ENCODE data around the gene NT5C2.

The NT5C2 gene

DNA sequence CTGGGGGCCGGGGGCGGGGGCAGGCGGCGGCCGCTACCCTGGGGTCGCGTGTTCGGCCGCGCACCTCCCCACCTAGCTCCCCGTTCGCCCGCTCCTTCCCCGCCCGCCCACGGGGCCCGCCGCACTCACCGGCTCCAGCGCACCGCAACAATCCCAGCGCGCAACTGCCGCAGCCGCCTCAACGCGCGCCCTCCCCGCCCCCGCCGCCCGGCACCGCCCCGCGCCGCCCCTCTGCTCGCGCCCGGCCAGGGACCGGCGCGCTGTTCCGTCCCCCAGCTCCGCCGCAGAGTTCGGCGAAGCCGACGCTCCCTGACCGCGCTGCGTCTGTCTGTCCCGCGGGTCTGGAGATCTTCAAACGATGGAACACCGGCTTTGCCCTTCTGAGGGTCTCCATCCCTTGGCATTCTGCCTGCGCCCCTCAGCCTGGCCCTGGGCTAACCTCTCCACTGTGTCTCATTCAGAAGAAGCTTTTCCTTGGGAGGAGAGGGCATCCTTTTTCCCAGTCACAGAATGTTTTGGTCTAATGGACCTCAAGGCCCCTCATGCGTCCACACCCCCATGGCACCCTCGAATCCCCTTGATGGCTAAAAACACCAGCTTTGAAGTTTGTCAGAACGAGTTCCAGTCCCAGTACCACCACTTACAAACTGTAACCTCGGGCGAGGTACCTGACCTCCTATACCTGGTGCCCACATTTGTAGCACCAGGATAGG, at the start of gene NT5C2:
Gene NT5C2, minus strand, starts transcription at position 166 of the 713 bp plus-strand sequence. CDS start 18,314 bp downstream, outside the sequence.
- peak; percentile 6 for DNase-seq (ENCODE audit: low read depth)
- peak within 1 kb of the TSS; percentile 86 for H3K4me3 ChIP-seq (ENCODE audit: low read depth, low read length)
- TF ChIP-seq CTCF (IDR thresholded peaks at IDR 0.05; ENCODE audit: low read depth, low read length, missing control alignments), result no peak
- in situ Hi-C loops (cut with HindIII; ENCODE audit: low sequenced_read_pairs), result loop anchor here (5.0 kb wide), 1 partner anchor 46 kb away; no protein-coding TSS in a partner anchor

DNA sequence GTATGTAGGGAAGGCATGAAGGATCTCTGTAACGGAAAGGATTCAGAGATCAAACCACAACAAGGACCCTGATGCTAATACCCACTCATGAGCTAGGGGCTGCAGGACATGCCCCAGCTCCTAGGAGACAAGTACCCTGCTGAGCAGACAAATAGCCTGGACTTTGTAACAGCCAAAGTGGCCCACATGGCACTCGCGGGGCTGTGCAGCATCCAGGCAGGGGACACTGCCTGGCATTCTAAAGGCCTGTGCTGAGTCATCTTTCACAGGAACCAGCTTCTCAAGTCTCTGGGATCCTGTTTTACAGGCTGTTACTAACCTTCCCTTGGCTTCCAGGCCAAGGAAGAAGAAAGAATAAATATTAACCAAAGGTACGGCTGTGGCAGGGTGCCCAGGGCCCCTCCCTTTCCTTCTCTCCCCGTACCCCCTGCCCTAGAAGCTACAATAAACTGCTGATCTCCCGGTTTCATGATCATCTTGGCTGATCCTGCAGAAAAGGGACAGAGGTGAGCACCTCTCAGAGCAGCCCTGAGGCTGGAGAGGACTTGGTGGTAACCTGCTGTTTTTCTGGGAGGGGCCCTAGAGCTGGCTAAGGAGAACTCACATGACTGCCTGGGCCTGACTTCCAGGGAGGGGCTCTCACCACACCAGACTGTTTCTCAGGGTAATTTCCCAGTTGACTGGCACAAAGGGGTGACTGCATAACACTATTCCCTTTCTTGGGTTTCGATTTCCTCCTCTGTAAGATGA, 48.4 kb upstream of the NT5C2 start:
- TF ChIP-seq CTCF (IDR thresholded peaks at IDR 0.05; ENCODE audit: low read depth, low read length, missing control alignments), result no peak
- in situ Hi-C loops (cut with HindIII; ENCODE audit: low sequenced_read_pairs), result loop anchor here (5.0 kb wide), 1 partner anchor 329 kb away; no protein-coding TSS in a partner anchor
- no peak overlapping the region for H3K4me3 ChIP-seq (ENCODE audit: low read depth, low read length)
- no peak for DNase-seq (ENCODE audit: low read depth)

DNA sequence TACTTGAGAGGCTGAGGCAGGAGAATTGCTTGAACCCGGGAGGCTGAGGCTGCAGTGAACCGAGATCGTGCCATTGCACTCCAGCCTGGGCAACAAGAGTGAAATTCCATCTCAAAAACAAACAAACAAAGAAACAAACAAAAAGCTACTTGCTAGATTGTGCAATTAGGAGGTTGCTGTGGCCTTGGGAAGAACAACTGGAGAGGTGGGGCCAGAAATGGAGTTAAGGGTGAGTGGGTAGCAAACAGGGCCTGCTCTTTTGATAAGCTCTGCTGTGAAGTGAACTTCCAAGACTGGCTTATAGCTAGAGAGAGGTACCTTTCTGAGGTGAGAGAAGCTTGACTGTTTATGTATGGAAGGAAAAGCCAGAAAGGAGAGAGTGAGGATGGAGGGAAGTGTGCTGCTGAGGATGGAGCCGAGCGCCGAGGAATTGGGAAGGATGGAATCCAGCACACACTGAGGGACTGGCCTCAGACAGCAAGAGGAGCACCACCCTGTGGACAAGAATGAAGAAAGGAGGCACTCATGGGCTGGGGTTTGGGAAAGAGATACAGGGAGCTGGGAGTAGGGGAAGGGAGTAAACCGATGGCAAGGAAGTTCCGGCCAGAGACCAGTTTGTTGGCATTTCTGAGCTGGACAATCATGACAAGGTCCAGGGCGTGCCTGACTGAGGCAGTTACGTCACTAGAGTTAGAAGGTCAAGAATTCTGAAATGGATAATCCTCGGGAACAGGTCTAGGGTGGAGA, 45.6 kb upstream of the NT5C2 start:
- DNase-seq (ENCODE audit: low read depth), result peak; percentile 13
- H3K4me3 ChIP-seq (ENCODE audit: low read depth, low read length), result no peak overlapping the region
- peak; percentile 59 for TF ChIP-seq CTCF (IDR thresholded peaks at IDR 0.05; ENCODE audit: low read depth, low read length, missing control alignments)
- in situ Hi-C loops (cut with HindIII; ENCODE audit: low sequenced_read_pairs), result no loop called here

GRCh38 chr10:103235775-103236174, 42.7 kb upstream of the NT5C2 start:
- TF ChIP-seq CTCF (IDR thresholded peaks at IDR 0.05; ENCODE audit: low read depth, low read length, missing control alignments), result no peak
- in situ Hi-C loops (cut with HindIII; ENCODE audit: low sequenced_read_pairs), result no loop called here
- no peak overlapping the region for H3K4me3 ChIP-seq (ENCODE audit: low read depth, low read length)
- DNase-seq (ENCODE audit: low read depth), result no peak

GRCh38 chr10:103232772-103233488, 39.9 kb upstream of the NT5C2 start:
- in situ Hi-C loops (cut with HindIII; ENCODE audit: low sequenced_read_pairs), result no loop called here
- H3K4me3 ChIP-seq (ENCODE audit: low read depth, low read length), result no peak overlapping the region
- no peak for DNase-seq (ENCODE audit: low read depth)
- no peak for TF ChIP-seq CTCF (IDR thresholded peaks at IDR 0.05; ENCODE audit: low read depth, low read length, missing control alignments)
